ENCODE results near the gene ABCC2.

The ABCC2 gene

DNA sequence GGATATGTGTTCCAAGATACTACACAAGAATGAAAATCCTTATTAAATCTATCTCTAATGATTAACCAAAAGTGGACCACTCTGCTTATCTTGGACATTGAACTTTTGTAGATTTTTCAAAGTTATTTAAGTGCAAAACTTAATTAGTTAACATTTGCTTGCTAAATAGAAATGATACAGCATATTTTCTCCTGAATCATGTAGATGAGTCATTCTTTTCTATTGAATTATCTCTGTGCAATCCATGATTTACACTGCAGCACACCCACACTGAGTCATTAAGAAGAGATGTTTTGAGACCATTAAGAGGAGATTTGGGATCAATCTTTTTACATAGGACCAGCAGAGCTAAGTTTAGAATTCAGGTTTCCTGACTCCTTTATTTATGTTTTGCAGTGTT, 6.6 kb upstream of the ABCC2 start:
- DNase-seq = peak; percentile 71

- peak; percentile 47 for DNase-seq
These were observed 4.3 kb upstream of the ABCC2 start for GRCh38 chr10:99777918-99778714.

- DNase-seq = peak; percentile 53
These were observed 3.1 kb upstream of the ABCC2 start for GRCh38 chr10:99779335-99779734.

DNA sequence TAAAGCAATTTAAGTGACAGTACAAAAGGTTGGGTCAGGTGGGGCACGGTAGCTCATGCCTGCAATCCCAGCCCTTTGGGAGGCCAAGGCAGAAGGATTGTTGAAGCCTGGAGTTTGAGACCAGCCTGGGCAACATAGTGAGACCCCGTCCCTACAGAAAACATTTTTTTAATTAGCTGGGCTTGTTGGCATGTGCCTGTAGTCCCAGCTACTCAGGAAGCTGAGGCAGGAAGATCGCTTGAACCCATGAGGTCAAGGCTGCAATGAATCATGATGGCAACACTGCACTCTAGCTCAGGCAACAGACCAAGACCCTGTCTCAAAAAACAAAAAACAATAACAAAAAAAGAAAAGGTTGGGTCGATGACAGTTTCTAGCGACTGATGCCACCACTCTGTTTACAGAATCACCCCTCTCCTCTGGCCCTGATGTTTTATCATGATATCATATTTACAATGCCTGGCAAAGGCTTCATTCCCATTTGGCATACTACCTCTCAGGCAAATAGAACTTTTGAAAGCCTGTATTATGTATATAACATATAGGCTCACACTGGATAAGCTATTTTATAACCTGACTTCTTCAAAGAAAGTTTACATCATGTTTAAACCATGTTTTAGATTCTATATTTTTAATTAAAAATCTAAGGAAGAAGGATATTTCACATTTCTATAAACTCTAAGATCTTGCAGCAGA, 558 bp upstream of the ABCC2 start:
- DNase-seq = no peak

DNA sequence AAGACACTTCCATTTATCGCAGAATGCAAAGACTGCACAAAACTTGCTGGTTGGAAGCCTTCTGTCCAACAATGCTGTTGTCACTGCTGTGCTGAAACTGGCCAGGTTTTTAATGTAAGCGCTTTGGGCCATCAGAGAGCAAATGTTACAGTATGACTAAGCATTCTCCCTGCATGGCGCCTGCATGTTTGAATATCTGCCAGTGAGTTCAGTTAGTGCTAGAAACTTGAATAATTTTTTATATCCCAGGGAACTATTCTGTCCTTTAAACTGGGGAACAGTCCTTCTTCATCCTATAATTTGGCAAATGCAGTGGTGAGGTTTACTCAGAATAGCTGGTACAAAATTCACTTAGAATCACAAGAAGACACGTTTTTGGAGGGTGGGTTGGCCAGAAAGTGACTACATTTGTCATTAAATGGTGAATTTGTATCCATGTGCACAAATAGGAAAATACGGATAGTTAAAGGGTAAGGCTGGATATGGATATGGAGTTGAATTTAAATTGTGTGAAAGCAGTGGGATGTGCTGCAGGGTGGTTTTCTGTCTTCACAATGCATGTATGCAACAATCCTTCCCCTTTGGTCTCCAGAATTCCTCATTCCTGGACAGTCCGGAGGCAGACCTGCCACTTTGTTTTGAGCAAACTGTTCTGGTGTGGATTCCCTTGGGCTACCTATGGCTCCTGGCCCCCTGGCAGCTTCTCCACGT, 1.7 kb downstream of the ABCC2 start:
- DNase-seq = peak; percentile 28

DNA sequence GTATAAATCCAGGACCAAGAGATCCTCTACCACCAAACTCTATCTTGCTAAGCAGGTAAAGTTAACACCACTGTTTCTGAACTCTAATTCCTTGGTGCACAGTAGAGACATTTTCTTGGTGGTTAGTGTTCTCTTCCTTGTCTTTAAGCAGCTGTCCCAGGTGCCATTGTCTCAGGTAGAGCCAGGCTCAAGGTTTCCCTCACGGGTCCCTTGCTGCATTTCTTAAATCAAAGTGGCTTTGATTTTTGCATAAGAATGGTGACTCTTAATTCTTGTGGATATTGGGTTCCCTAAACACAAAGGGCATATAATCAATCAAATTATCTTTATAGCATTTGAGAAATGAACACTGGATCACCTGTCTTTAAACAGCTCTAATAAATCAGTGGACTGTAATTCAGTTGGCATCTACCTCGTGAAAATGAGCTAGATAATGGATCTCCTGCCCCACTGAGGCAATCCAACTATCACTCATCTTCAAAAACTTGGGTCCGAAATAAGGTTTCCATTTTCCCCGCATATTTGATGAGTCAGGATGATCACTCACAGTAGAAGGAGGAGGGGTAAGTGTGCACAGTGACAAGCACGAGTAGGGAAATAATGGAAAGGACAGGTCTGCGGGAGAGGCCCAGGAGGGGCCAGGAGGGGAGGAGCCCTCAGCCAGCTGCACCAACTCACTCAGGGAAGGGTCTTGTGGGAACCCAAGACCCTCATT, 2.4 kb downstream of the ABCC2 start:
- DNase-seq = no peak

DNA sequence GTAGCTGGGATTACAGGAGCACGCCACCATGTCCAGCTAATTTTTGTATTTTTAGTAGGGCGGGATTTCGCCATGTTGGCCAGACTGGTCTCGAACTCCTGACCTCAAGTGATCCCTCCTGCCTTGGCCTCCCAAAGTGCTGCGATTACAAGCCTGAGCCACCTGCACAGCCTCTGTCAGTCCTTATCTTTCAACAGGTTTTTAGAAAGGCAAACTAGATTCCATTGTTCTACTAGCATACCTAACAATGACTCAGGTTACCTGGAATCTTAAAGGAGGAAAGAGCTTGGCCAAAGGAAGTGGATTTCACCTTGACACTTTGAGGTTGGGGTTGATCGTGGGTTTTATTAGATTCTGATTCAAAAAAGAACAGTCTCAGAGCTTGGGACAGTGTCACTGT, 3.2 kb downstream of the ABCC2 start:
- DNase-seq = no peak

DNA sequence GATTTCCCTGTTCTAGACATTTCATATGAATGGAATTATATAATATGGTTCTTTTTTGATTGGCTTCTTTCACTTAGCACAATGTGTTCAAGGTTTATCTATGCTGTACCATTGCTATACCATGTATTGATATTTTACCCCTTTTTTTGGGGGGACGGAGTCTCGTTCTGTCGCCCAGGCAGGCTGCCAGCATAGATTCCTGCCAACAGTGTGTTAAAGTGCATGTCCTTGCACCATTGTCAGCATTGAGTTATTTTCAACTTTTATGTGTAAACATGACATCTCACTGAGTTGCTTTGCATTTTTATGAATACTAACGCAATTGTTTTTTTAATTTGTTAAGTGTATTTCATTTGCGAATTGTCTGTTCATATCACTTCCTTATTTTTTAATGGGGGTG, 4.9 kb downstream of the ABCC2 start:
- DNase-seq = no peak

DNA sequence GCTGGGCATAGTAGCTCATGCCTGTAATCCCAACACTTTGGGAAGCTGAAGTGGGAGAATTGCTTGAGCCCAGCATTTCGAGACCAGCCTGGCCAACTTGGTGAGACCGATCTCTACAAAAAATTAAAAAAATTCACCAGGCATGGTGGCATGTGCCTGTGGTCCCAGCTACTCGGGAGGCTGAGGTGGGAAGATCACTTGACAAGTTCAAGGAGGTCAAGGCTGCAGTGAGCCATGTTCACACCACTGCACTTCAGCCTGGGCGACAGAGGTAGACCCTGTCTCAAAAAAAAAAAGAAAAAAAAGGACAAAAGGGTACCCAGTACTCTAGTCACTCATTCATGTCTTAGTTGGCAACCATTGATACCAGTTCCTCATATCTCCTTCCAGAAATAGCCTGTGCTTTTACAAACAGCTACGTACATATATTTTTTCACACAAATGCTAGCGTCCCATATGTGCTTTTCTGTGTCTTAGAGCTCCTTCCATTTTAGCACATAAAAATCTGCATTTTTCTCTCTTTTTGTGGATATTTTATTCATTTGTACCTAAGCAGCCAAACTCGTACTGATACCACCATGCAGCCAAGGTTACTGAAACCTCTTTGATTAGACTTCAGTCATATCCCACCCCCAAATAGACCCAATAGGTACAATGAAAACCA, 5.5 kb downstream of the ABCC2 start:
- no peak for DNase-seq

- DNase-seq = no peak
These were observed 6.3 kb downstream of the ABCC2 start for GRCh38 chr10:99788598-99789256.

- DNase-seq = no peak
These were observed 9.4 kb downstream of the ABCC2 start for GRCh38 chr10:99791831-99792230.

- no peak for DNase-seq
These were observed 11.4 kb downstream of the ABCC2 start for GRCh38 chr10:99793819-99794218.

DNA sequence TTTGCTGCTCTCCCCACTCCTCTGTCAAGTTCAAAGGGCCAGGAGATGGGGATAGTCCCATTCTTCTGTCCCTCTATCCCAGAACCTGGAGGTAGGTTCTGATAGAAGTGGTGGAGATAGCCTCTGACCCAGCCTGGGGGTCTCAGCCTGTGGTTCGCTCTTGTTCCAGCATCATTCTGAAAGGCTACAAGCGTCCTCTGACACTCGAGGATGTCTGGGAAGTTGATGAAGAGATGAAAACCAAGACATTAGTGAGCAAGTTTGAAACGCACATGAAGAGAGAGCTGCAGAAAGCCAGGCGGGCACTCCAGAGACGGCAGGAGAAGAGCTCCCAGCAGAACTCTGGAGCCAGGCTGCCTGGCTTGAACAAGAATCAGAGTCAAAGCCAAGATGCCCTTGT, 14.5 kb downstream of the ABCC2 start:
- no peak for DNase-seq

- no peak for DNase-seq
These were observed 15.6 kb downstream of the ABCC2 start for GRCh38 chr10:99798031-99798430.

DNA sequence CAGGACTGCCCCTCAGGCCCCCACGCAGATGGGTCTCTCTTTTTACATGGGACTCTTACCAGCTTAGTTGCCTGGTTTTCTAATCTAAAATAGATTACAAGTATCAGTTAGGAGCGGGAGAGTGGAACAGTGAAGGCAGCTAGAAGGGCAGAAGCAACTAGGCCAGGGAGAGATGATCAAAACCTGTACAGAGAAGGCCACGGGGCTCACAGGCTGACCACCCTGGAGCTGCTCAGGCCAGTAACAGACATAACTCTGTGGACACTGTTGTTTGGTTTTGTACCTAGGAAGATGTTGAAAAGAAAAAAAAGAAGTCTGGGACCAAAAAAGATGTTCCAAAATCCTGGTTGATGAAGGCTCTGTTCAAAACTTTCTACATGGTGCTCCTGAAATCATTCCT, 16.5 kb downstream of the ABCC2 start:
- DNase-seq = no peak

DNA sequence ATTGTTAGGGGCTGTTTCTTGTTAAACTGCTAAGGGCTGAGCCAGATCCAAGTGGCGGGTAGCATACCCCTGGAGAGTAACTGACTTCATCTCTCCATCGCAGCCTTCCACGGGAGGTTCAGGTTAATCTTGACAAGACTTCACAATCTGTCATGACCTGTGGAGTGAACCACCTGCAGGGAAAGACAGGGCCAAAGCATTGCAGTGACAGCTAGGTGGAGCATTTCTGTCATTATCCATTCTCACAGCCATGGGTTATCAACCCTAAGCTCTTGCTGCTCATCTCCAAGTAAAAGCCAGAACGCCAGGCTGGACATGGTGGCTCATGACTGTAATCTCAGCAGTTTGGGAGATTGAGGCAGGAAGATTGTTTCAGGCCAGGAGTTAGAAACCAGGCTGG, 17.2 kb downstream of the ABCC2 start:
- DNase-seq = no peak

GRCh38 chr10:99804471-99804870, 22.0 kb downstream of the ABCC2 start:
- DNase-seq = no peak

GRCh38 chr10:99805190-99805589, 22.8 kb downstream of the ABCC2 start:
- no peak for DNase-seq

- no peak for DNase-seq
These were observed 23.7 kb downstream of the ABCC2 start for GRCh38 chr10:99806091-99806490.

DNA sequence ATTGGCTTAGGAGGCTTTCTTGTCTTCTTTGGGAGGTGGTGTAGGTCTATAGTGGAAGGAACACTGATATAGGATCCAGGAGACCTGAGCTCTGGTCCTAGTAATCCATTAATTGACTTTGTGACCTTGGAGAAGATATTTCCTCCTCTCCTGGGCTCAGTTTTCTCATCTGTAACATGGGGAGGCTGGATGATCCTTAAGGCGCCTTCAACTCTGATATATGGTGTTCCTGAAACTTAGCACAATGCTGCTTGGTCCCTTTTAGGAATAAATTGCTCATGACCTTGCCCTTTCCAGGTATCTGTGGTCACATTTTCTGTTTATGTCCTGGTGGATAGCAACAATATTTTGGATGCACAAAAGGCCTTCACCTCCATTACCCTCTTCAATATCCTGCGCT, 25.3 kb downstream of the ABCC2 start:
- DNase-seq = no peak

- no peak for DNase-seq
These were observed 25.8 kb downstream of the ABCC2 start for GRCh38 chr10:99808270-99808669.

DNA sequence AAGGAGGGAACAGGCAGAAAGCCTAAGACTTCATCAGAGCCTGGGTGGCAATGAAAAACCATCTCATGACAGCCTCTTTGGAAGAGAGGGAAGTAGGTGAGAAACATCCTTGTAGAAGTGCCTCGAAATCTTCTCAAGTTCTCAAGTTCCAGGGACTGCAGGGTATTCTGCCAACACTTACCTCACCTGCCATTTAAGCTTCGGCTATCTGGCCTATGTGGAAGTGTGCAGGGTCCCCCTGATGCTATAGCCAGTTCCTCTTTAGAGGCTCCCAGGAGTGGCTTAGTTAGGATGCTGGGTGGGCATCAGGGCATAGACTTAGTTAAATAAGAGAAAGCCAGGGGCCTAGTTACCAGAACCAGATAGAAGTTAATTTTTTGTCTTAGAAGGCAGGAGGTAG, 27.0 kb downstream of the ABCC2 start:
- DNase-seq = no peak

All from DMS53 (cell line).